ENCODE data around the gene DCDC1.

DCDC1 gene

DNA sequence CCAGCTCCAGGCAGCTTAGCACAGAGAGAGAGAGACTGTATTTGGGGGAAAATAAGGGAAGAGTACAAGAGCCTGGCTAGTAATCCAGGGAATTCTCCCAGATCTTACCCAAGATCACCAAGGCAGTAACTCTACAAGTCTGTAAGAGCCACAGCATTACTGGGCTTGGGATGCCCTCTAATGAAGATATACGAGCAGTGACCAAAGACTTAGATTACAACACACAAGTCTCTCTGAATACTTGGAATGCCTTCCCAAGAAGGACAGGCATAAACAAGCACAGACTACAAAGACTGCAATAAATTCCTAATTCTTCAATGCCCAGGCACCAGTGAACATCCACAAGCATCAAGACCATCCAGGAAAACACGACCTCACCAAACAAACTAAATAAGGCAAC is 17.8 kb upstream of the DCDC1 start:
- WGBS (ENCODE audit: extremely low coverage, insufficient coverage, low lambda C conversion rate) = no CpG with 5 or more reads among the region's 2 CpGs

GRCh38 chr11:31383116-31383515 is 13.6 kb upstream of the DCDC1 start:
- H2BK5ac ChIP-seq (ENCODE audit: low read length) = no peak overlapping the region
- peaks cover 4% of the 10 kb centered on the region for H3K79me1 ChIP-seq (ENCODE audit: low read length)
- H3K23ac ChIP-seq (ENCODE audit: low read length) = no peak overlapping the region
- no peak overlapping the region for H3K4ac ChIP-seq (ENCODE audit: low read depth, low read length)
- no peak overlapping the region for H3K27ac ChIP-seq (ENCODE audit: low read depth, low read length)
- H3K79me2 ChIP-seq (ENCODE audit: control insufficient read depth, insufficient read depth, low read length) = no peaks in the 10 kb centered on the region
- no peak overlapping the region for H3K18ac ChIP-seq (ENCODE audit: low read length)
- no peak overlapping the region for H2AK5ac ChIP-seq (ENCODE audit: low read length)
- DNase-seq = peak; percentile 68
- H3K4me3 ChIP-seq (ENCODE audit: low read length) = no peak overlapping the region
- no peak overlapping the region for H3K4me2 ChIP-seq (ENCODE audit: low read length)
- H4K8ac ChIP-seq (ENCODE audit: low read depth, low read length) = no peak overlapping the region
- H2BK15ac ChIP-seq (replicated peaks; ENCODE audit: low read depth) = no peak overlapping the region
- no peak overlapping the region for H3K56ac ChIP-seq (ENCODE audit: low read length)
- no peak overlapping the region for H4K5ac ChIP-seq (ENCODE audit: low read length)
- WGBS (ENCODE audit: extremely low coverage, insufficient coverage, low lambda C conversion rate) = no CpG with 5 or more reads among the region's 1 CpG
- no peaks in the 10 kb centered on the region for H3K36me3 ChIP-seq (ENCODE audit: control insufficient read depth, insufficient read depth, low read length)
- no peaks in the 10 kb centered on the region for H3K27me3 ChIP-seq (ENCODE audit: insufficient read depth, low read length, poor library complexity)
- H3K9ac ChIP-seq (ENCODE audit: low read length) = no peak overlapping the region
- no peak overlapping the region for H2BK120ac ChIP-seq (ENCODE audit: low read depth, low read length)
- H3K4me1 ChIP-seq (ENCODE audit: control insufficient read depth, low read depth, low read length) = no peaks in the 10 kb centered on the region

More for the DNA sequence above, 17.8 kb upstream of the DCDC1 start:
- Histone ChIP-seq H3K36me3 (ENCODE audit: control insufficient read depth, insufficient read depth, low read length) (no peaks in the 10 kb centered on the region), H4K5ac (ENCODE audit: low read length) (no peak overlapping the region), H3K27ac (ENCODE audit: low read depth, low read length) (no peak overlapping the region), H3K79me2 (ENCODE audit: control insufficient read depth, insufficient read depth, low read length) (no peaks in the 10 kb centered on the region), H3K27me3 (ENCODE audit: insufficient read depth, low read length, poor library complexity) (no peaks in the 10 kb centered on the region), H3K4ac (ENCODE audit: low read depth, low read length) (no peak overlapping the region), H3K9ac (ENCODE audit: low read length) (no peak overlapping the region), H3K18ac (ENCODE audit: low read length) (no peak overlapping the region), H4K8ac (ENCODE audit: low read depth, low read length) (no peak overlapping the region), H3K4me1 (ENCODE audit: control insufficient read depth, low read depth, low read length) (no peaks in the 10 kb centered on the region), H3K56ac (ENCODE audit: low read length) (no peak overlapping the region), H3K23ac (ENCODE audit: low read length) (no peak overlapping the region), H2BK15ac (replicated peaks; ENCODE audit: low read depth) (no peak overlapping the region), H2BK5ac (ENCODE audit: low read length) (no peak overlapping the region), H2BK120ac (ENCODE audit: low read depth, low read length) (no peak overlapping the region), H3K4me3 (ENCODE audit: low read length) (no peak overlapping the region), H3K79me1 (ENCODE audit: low read length) (peaks cover 2% of the 10 kb centered on the region), H2AK5ac (ENCODE audit: low read length) (no peak overlapping the region), H3K4me2 (ENCODE audit: low read length) (no peak overlapping the region)
- peak; percentile 78 for DNase-seq

DNA sequence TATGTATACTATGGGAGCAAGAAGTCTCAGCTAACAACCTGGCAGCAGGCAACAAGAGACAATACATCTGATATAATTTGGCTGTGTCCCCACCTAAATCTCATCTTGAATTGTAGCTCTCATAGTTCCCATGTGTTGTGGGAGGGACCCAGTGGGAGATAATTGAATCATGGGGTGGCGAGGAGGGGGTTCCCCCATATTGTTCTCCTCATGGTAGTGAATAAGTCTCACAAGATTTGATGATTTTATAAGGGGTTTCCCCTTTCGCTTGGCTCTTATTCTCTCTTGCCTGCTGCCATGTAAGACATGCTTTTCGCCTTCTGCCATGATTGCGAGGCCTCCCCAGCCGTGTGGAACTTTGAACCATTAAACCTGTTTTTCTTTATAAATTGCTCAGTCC is 6.3 kb upstream of the DCDC1 start:
- Histone ChIP-seq H3K27me3 (ENCODE audit: insufficient read depth, low read length, poor library complexity) (no peaks in the 10 kb centered on the region), H4K8ac (ENCODE audit: low read depth, low read length) (no peak overlapping the region), H4K5ac (ENCODE audit: low read length) (no peak overlapping the region), H3K18ac (ENCODE audit: low read length) (no peak overlapping the region), H3K9ac (ENCODE audit: low read length) (no peak overlapping the region), H3K4ac (ENCODE audit: low read depth, low read length) (no peak overlapping the region), H2AK5ac (ENCODE audit: low read length) (no peak overlapping the region), H2BK120ac (ENCODE audit: low read depth, low read length) (no peak overlapping the region), H3K4me2 (ENCODE audit: low read length) (no peak overlapping the region), H3K4me1 (ENCODE audit: control insufficient read depth, low read depth, low read length) (no peaks in the 10 kb centered on the region), H3K23ac (ENCODE audit: low read length) (no peak overlapping the region), H3K79me1 (ENCODE audit: low read length) (peaks cover 5% of the 10 kb centered on the region), H3K4me3 (ENCODE audit: low read length) (no peak overlapping the region), H3K27ac (ENCODE audit: low read depth, low read length) (no peak overlapping the region), H3K56ac (ENCODE audit: low read length) (no peak overlapping the region), H2BK5ac (ENCODE audit: low read length) (no peak overlapping the region), H3K79me2 (ENCODE audit: control insufficient read depth, insufficient read depth, low read length) (no peaks in the 10 kb centered on the region), H2BK15ac (replicated peaks; ENCODE audit: low read depth) (no peak overlapping the region), H3K36me3 (ENCODE audit: control insufficient read depth, insufficient read depth, low read length) (no peaks in the 10 kb centered on the region)
- WGBS (ENCODE audit: extremely low coverage, insufficient coverage, low lambda C conversion rate) = no CpG with 5 or more reads among the region's 5 CpGs
- no peak for DNase-seq

- H3K9ac ChIP-seq (ENCODE audit: low read length) = no peak overlapping the region
- no peak overlapping the region for H2BK120ac ChIP-seq (ENCODE audit: low read depth, low read length)
- no peaks in the 10 kb centered on the region for H3K4me1 ChIP-seq (ENCODE audit: control insufficient read depth, low read depth, low read length)
- no peak overlapping the region for H3K4me2 ChIP-seq (ENCODE audit: low read length)
- H3K4ac ChIP-seq (ENCODE audit: low read depth, low read length) = no peak overlapping the region
- DNase-seq = no peak
- no peak overlapping the region for H3K23ac ChIP-seq (ENCODE audit: low read length)
- no peak overlapping the region for H4K5ac ChIP-seq (ENCODE audit: low read length)
- no peaks in the 10 kb centered on the region for H3K36me3 ChIP-seq (ENCODE audit: control insufficient read depth, insufficient read depth, low read length)
- H3K18ac ChIP-seq (ENCODE audit: low read length) = no peak overlapping the region
- no peak overlapping the region for H3K56ac ChIP-seq (ENCODE audit: low read length)
- H3K27ac ChIP-seq (ENCODE audit: low read depth, low read length) = no peak overlapping the region
- H3K27me3 ChIP-seq (ENCODE audit: insufficient read depth, low read length, poor library complexity) = no peaks in the 10 kb centered on the region
- no peaks in the 10 kb centered on the region for H3K79me2 ChIP-seq (ENCODE audit: control insufficient read depth, insufficient read depth, low read length)
- H2BK5ac ChIP-seq (ENCODE audit: low read length) = no peak overlapping the region
- H4K8ac ChIP-seq (ENCODE audit: low read depth, low read length) = no peak overlapping the region
- no peaks in the 10 kb centered on the region for H3K79me1 ChIP-seq (ENCODE audit: low read length)
- H2BK15ac ChIP-seq (replicated peaks; ENCODE audit: low read depth) = no peak overlapping the region
- no CpG with 5 or more reads among the region's 4 CpGs for WGBS (ENCODE audit: extremely low coverage, insufficient coverage, low lambda C conversion rate)
- H2AK5ac ChIP-seq (ENCODE audit: low read length) = no peak overlapping the region
- H3K4me3 ChIP-seq (ENCODE audit: low read length) = no peak overlapping the region
Observed at GRCh38 chr11:31366795-31367194, 2.7 kb downstream of the DCDC1 start.

GRCh38 chr11:31361743-31362142 is 7.8 kb downstream of the DCDC1 start:
- Histone ChIP-seq H2BK15ac (replicated peaks; ENCODE audit: low read depth) (no peak overlapping the region), H3K9ac (ENCODE audit: low read length) (no peak overlapping the region), H3K36me3 (ENCODE audit: control insufficient read depth, insufficient read depth, low read length) (no peaks in the 10 kb centered on the region), H3K27ac (ENCODE audit: low read depth, low read length) (no peak overlapping the region), H3K56ac (ENCODE audit: low read length) (no peak overlapping the region), H3K4me2 (ENCODE audit: low read length) (no peak overlapping the region), H3K23ac (ENCODE audit: low read length) (no peak overlapping the region), H3K4ac (ENCODE audit: low read depth, low read length) (no peak overlapping the region), H4K5ac (ENCODE audit: low read length) (no peak overlapping the region), H4K8ac (ENCODE audit: low read depth, low read length) (no peak overlapping the region), H2BK120ac (ENCODE audit: low read depth, low read length) (no peak overlapping the region), H3K79me1 (ENCODE audit: low read length) (no peaks in the 10 kb centered on the region), H3K18ac (ENCODE audit: low read length) (no peak overlapping the region), H2BK5ac (ENCODE audit: low read length) (no peak overlapping the region), H3K4me1 (ENCODE audit: control insufficient read depth, low read depth, low read length) (no peaks in the 10 kb centered on the region), H3K79me2 (ENCODE audit: control insufficient read depth, insufficient read depth, low read length) (no peaks in the 10 kb centered on the region), H3K4me3 (ENCODE audit: low read length) (no peak overlapping the region), H3K27me3 (ENCODE audit: insufficient read depth, low read length, poor library complexity) (no peaks in the 10 kb centered on the region), H2AK5ac (ENCODE audit: low read length) (no peak overlapping the region)
- no peak for DNase-seq
- no CpG with 5 or more reads among the region's 4 CpGs for WGBS (ENCODE audit: extremely low coverage, insufficient coverage, low lambda C conversion rate)

DNA sequence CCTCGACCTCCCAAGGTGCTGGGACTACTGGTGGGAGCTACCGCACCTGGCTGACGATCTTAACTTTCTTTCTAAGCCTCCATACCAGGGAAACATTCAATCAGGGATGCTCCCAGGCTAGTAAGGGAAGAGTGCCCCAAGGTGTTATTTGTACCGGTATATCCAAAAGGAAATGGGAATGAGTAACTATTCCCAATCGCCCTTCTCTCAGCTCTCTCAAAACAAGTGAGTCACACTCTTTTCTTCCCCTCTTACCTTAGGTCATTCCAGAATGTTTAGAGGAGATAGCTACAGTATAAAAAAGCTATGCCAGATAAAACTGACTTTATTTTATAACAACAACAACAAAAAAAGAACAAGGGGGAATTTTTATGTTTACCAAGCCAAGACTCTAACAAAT is 13.7 kb downstream of the DCDC1 start:
- Histone ChIP-seq H3K18ac (ENCODE audit: low read length) (no peak overlapping the region), H2BK15ac (replicated peaks; ENCODE audit: low read depth) (no peak overlapping the region), H3K4me1 (ENCODE audit: control insufficient read depth, low read depth, low read length) (no peaks in the 10 kb centered on the region), H2AK5ac (ENCODE audit: low read length) (no peak overlapping the region), H2BK120ac (ENCODE audit: low read depth, low read length) (no peak overlapping the region), H3K79me2 (ENCODE audit: control insufficient read depth, insufficient read depth, low read length) (no peaks in the 10 kb centered on the region), H3K9ac (ENCODE audit: low read length) (no peak overlapping the region), H3K27me3 (ENCODE audit: insufficient read depth, low read length, poor library complexity) (no peaks in the 10 kb centered on the region), H3K56ac (ENCODE audit: low read length) (no peak overlapping the region), H3K23ac (ENCODE audit: low read length) (no peak overlapping the region), H3K4me2 (ENCODE audit: low read length) (no peak overlapping the region), H3K36me3 (ENCODE audit: control insufficient read depth, insufficient read depth, low read length) (no peaks in the 10 kb centered on the region), H3K4ac (ENCODE audit: low read depth, low read length) (no peak overlapping the region), H3K27ac (ENCODE audit: low read depth, low read length) (no peak overlapping the region), H2BK5ac (ENCODE audit: low read length) (no peak overlapping the region), H4K8ac (ENCODE audit: low read depth, low read length) (no peak overlapping the region), H3K79me1 (ENCODE audit: low read length) (no peaks in the 10 kb centered on the region), H3K4me3 (ENCODE audit: low read length) (no peak overlapping the region), H4K5ac (ENCODE audit: low read length) (no peak overlapping the region)
- WGBS (ENCODE audit: extremely low coverage, insufficient coverage, low lambda C conversion rate) = no CpG with 5 or more reads among the region's 5 CpGs
- DNase-seq = no peak
